Heart right ventricle (tissue), 16 donors: ENCODE data around the gene GLMN. TPM values are rescaled to one million over a fixed set of nuclear protein-coding genes. Genes with fewer than 3 reads are reported as not detected.

Experiments
- ATAC-seq, 8 donors: fragments of 200-7000 bp; cut with Tn5 transposase; one replicate each; pipeline ENCODE4 v1.9.1; 2020; ENCODE audit warnings: mild to moderate bottlenecking in 8 of 8, moderate library complexity in 8 of 8, moderate number of reproducible peaks in 1 of 8
- DNase-seq, 2 donors: peaks; one replicate each; pipeline ENCODE4 v3.0.0-alpha.2; 2020
- H3K27ac ChIP-seq, 10 donors: fragments of 200-600 bp; sonication (generic) in 2 of 10; one replicate each; pipeline versions ENCODE4 v1.5.0 to v1.8.0; 2020 to 2022; ENCODE audit warnings: mild to moderate bottlenecking in 3 of 10
- H3K27me3 ChIP-seq, 7 donors: fragments of 200-600 bp; one replicate each; pipeline ENCODE4 v1.8.0; 2021 to 2022; ENCODE audit warnings: mild to moderate bottlenecking in 2 of 7
- H3K36me3 ChIP-seq, 9 donors: fragments of 200-600 bp; sonication (generic) in 1 of 9; one replicate each; pipeline versions ENCODE4 v1.5.0 to v1.8.0; 2020 to 2022; ENCODE audit warnings: mild to moderate bottlenecking in 2 of 9
- H3K4me1 ChIP-seq, 9 donors: fragments of 200-600 bp; sonication (generic) in 1 of 9; one replicate each; pipeline versions ENCODE4 v1.5.0 to v1.8.0; 2020 to 2022; ENCODE audit warnings: mild to moderate bottlenecking in 4 of 9
- H3K4me3 ChIP-seq, 10 donors: fragments of 200-600 bp; sonication (generic) in 2 of 10; one replicate each; pipeline versions ENCODE4 v1.5.0 to v1.8.0; 2020 to 2022; ENCODE audit warnings: mild to moderate bottlenecking in 7 of 10, moderate library complexity in 2 of 10
- H3K9me3 ChIP-seq, 11 donors: fragments of 200-600 bp in 10 of 11; sonication (generic) in 2 of 11; one replicate each; pipeline versions ENCODE4 v1.5.0 to v1.8.0; 2013 to 2022; ENCODE audit warnings: mild to moderate bottlenecking in 2 of 11, control low read depth in 1 of 11, moderate library complexity in 1 of 11
- CTCF ChIP-seq, 9 donors: fragments of 200-600 bp; sonication (generic) in 2 of 9; IDR thresholded peaks; one replicate each; pipeline versions ENCODE4 v1.5.0 to v1.8.0; 2021 to 2022; ENCODE audit warnings: antibody characterized with exemption in 9 of 9, mild to moderate bottlenecking in 5 of 9, moderate library complexity in 1 of 9
- WGBS, 2 donors: extraction: QIAGEN DNeasy Blood & Tissue Kit; methylation state at CpG; one replicate each; pipeline ENCODE4 v1.1.7; 2013; ENCODE audit warnings: inconsistent platforms in 1 of 2; 5-methylcytosine and 5-hydroxymethylcytosine counted together
- intact Hi-C, 10 donors: fragments of 100-400 bp; cut with DNase I; formaldehyde crosslinking; loops; one replicate each; pipeline versions ENCODE4 v1.11.1 to v1.14.2; 2022
- polyA plus RNA-seq, 2 donors: library from polyadenylated mRNA; stranded (reverse); fragments of 200-250 nt; gene quantifications; one replicate each; pipeline ENCODE4 v1.2.3, GENCODE V29; 2013
- total RNA-seq, 10 donors: library from RNA; stranded (reverse); fragmentation: NEBNext Ultra II Directional in 3 of 10; extraction: Animal tissue kit (Norgen Biotek cat#: 25700) in 3 of 10; gene quantifications; one replicate each; pipeline versions ENCODE4 v1.2.1 to v1.2.4, GENCODE V29; 2021 to 2023
- donor health status: Arrhythmogenic right ventricular cardiomyopathy.
- donor health status: ischemic (EF 13 %, LVEDD 7.1; RV severe dilation, severe dysfunction).
- donor health status: healthy with polysubstance abuse.
- donor health status: DM: no; HTN: yes; CAD: no.
- donor health status: DM: no; HTN: no; CAD: no.
- donor health status: ischemic (EF 25% LVEDD 6.9; RV normal size, moderate dysfunction).
- donor health status: ischemic (EF 25% LVEDD 5.7; RV mildly dilated, moderate dysfunction).
- donor health status: healthy.
- donor health status: DM: yes; HTN: yes; CAD: no.
- donor health status: Ischemic cardiomyopathy.
- donor health status: ischemic (EF 35%, LVEDD 5.7; RV mildly dilated, moderate dysfunction).
- donor health status: nonischemic (EF 11% LVEDD 7.7; RV severe dilation, severe dysfunction).
- donor health status: DM: yes; HTN: yes; CAD: no.
- donor health status: PGD.
- donor health status: ischemic (EF 29% LVEDD 5.4; RV normal size, mild dysfunction).
- donor health status: nonischemic (EF 23%, LVEDD 6.1; RV moderate dilation, normal function).

GLMN gene
- total and polyA plus RNA-seq, 12 donors, result 4.4 to 33.0 (median 6.0) TPM

GRCh38 chr1:92342401-92342800, 43.6 kb upstream of the GLMN start:
- Histone ChIP-seq H3K4me3 (no peak overlapping the region), H3K27ac (no peak overlapping the region), H3K36me3 (peaks cover 0 to 74% (median 8%) of the 10 kb centered on the region in 9 donors), H3K9me3 (no peaks in the 10 kb centered on the region), H3K27me3 (no peaks in the 10 kb centered on the region), H3K4me1 (no peaks in the 10 kb centered on the region)
- WGBS, 2 donors, result 88 to 89% methylated on average over 1 of the region's 1 CpG
- ATAC-seq, result no peak
- DNase-seq, result no peak
- intact Hi-C loops, result no loop called here
- no peak for TF ChIP-seq CTCF (IDR thresholded peaks at IDR 0.05)

- Histone ChIP-seq H3K4me3 (no peak overlapping the region), H3K4me1 (no peaks in the 10 kb centered on the region), H3K9me3 (no peaks in the 10 kb centered on the region), H3K36me3 (peaks cover 0 to 73% (median 0%) of the 10 kb centered on the region in 9 donors), H3K27ac (no peak overlapping the region), H3K27me3 (no peaks in the 10 kb centered on the region)
- intact Hi-C loops, result no loop called here
- no peak for TF ChIP-seq CTCF (IDR thresholded peaks at IDR 0.05)
- ATAC-seq (no peak), DNase-seq (no peak)
- 27 to 39% methylated on average over 1 of the region's 1 CpG for WGBS, 2 donors
Observed at GRCh38 chr1:92340154-92340553, 41.4 kb upstream of the GLMN start.

DNA sequence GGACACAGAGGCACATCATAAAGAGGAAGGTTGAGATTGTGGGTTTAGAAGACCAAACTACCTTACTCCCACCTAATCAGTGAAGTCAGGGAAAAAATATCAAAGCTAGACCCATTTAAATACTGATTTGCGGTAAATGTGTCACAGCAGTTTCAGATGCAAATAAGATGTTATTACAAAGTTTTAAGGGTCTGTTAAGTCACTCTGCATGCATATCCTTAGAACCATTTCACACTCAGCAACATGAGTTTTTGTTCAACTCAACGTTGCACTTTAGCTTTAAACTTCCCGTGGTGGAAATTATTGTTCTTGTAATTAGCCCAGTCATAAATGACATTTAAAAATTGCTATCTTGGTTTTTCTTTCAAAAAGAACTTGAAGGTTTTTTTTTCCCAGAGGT, 34.9 kb upstream of the GLMN start:
- intact Hi-C loops, result no loop called here
- Histone ChIP-seq H3K27ac (no peak overlapping the region), H3K27me3 (no peaks in the 10 kb centered on the region), H3K36me3 (peaks cover 0 to 68% (median 6%) of the 10 kb centered on the region in 9 donors), H3K9me3 (peaks cover 0 to 6% (median 0%) of the 10 kb centered on the region in 11 donors), H3K4me3 (no peak overlapping the region), H3K4me1 (no peaks in the 10 kb centered on the region)
- TF ChIP-seq CTCF (IDR thresholded peaks at IDR 0.05), result no peak
- WGBS, 2 donors, result 80 to 87% methylated on average over 3 of the region's 3 CpGs
- ATAC-seq (no peak), DNase-seq (no peak)

GRCh38 chr1:92329347-92330129, 30.8 kb upstream of the GLMN start:
- DNase-seq, result no peak
- intact Hi-C loops, result no loop called here
- WGBS, 2 donors, result 97% methylated on average over 6 of the region's 6 CpGs
- H3K4me3 ChIP-seq, result no peak overlapping the region
- peaks cover 0 to 68% (median 16%) of the 10 kb centered on the region in 9 donors for H3K36me3 ChIP-seq
- no peaks in the 10 kb centered on the region for H3K4me1 ChIP-seq
- TF ChIP-seq CTCF (IDR thresholded peaks at IDR 0.05), result no peak
- H3K9me3 ChIP-seq, result peaks cover 0 to 36% (median 16%) of the 10 kb centered on the region in 11 donors
- H3K27ac ChIP-seq, result no peak overlapping the region
- H3K27me3 ChIP-seq, result no peaks in the 10 kb centered on the region
- no peak for ATAC-seq
